Karpas-422 (cell line): ENCODE data around the gene PPP1CA. TPM values are rescaled to one million over a fixed set of nuclear protein-coding genes. Genes with fewer than 3 reads are reported as not detected.
A peak's percentile ranks its signal among the peaks of the same experiment; 100 is the strongest.

Source experiments
- DNase-seq: peaks from one replicate; pipeline ENCODE4 v3.0.0-alpha.2; 2015
- H2AFZ ChIP-seq: fragments of 200-600 bp; sonication (generic); 2 replicates; pipeline ENCODE4 v1.6.1; 2014; ENCODE audit warnings: antibody characterized with exemption, low read length, mixed read lengths
- H3K27ac ChIP-seq: fragments of 200-600 bp; sonication (generic); 2 replicates; pipeline ENCODE4 v1.5.1; 2014; ENCODE audit warnings: mild to moderate bottlenecking, low read length, moderate library complexity
- H3K27me3 ChIP-seq: fragments of 200-600 bp; sonication (generic); 2 replicates; pipeline ENCODE4 v1.6.1; 2014; ENCODE audit warnings: low read length, mixed read lengths
- H3K36me3 ChIP-seq: fragments of 200-600 bp; sonication (generic); 2 replicates; pipeline ENCODE4 v1.6.1; 2014; ENCODE audit warnings: low read length, mixed read lengths; ENCODE audit not compliant: insufficient read depth
- H3K4me1 ChIP-seq: fragments of 200-600 bp; sonication (generic); 2 replicates; pipeline ENCODE4 v1.6.1; 2014; ENCODE audit warnings: mild to moderate bottlenecking, low read length, mixed read lengths
- H3K4me2 ChIP-seq: fragments of 200-600 bp; sonication (generic); 2 replicates; pipeline ENCODE4 v1.6.1; 2014; ENCODE audit warnings: low read length, low read depth, mild to moderate bottlenecking; ENCODE audit not compliant: poor library complexity, severe bottlenecking
- H3K4me3 ChIP-seq: fragments of 200-600 bp; sonication (generic); 2 replicates; pipeline ENCODE4 v1.5.1; 2014; ENCODE audit warnings: mild to moderate bottlenecking, antibody characterized with exemption, low read length, mixed read lengths
- H3K79me2 ChIP-seq: fragments of 200-600 bp; sonication (generic); 2 replicates; pipeline ENCODE4 v1.6.1; 2014; ENCODE audit warnings: mild to moderate bottlenecking, low read length, mixed read lengths
- H3K9ac ChIP-seq: fragments of 200-600 bp; sonication (generic); 2 replicates; pipeline ENCODE4 v1.6.0; 2014; ENCODE audit warnings: low read length
- H3K9me2 ChIP-seq: fragments of 200-600 bp; sonication (generic), shearing (Covaris generic); replicated peaks from 2 replicates; pipeline ENCODE4 v1.6.0; 2014; ENCODE audit warnings: mild to moderate bottlenecking, low read length, moderate library complexity; ENCODE audit not compliant: insufficient read depth
- H3K9me3 ChIP-seq: fragments of 300-700, 200-600 bp; sonication (generic); 2 replicates; pipeline ENCODE4 v1.6.1; 2014; ENCODE audit warnings: low read length, mixed read lengths
- H4K20me1 ChIP-seq: fragments of 200-600 bp; sonication (generic); 2 replicates; pipeline ENCODE4 v1.6.1; 2014; ENCODE audit warnings: mild to moderate bottlenecking, antibody characterized with exemption, low read length, low read depth; ENCODE audit not compliant: insufficient read depth
- total RNA-seq: library from RNA; depleted of rRNA; stranded (reverse); fragments of >200 nt; shearing (Covaris generic); gene quantifications from 2 replicates; pipeline ENCODE4 v1.2.3, GENCODE V29; 2014; ENCODE audit warnings: low replicate concordance

Gene PPP1CA
- total RNA-seq, 1 experiment from 2014 or later = 218 TPM

GRCh38 chr11:67375320-67376055 lies 26.2 kb downstream of the PPP1CA start:
- Histone ChIP-seq H3K4me2 (no peak overlapping the region), H2AFZ (no peak overlapping the region), H3K9me2 (no peaks in the 10 kb centered on the region), H3K4me1 (peaks cover 37% of the 10 kb centered on the region), H3K36me3 (no peaks in the 10 kb centered on the region), H4K20me1 (peaks cover 4% of the 10 kb centered on the region; the same call in 1 of the 2 replicates), H3K79me2 (peaks cover 21% of the 10 kb centered on the region), H3K27me3 (no peaks in the 10 kb centered on the region), H3K4me3 (no peak overlapping the region), H3K9me3 (no peaks in the 10 kb centered on the region), H3K27ac (no peak overlapping the region), H3K9ac (no peak overlapping the region)
- DNase-seq = no peak

- no peaks in the 10 kb centered on the region for H3K36me3 ChIP-seq
- no peak overlapping the region for H3K27ac ChIP-seq
- H3K27me3 ChIP-seq = no peaks in the 10 kb centered on the region
- H3K9me2 ChIP-seq = no peaks in the 10 kb centered on the region
- H3K4me3 ChIP-seq = peak overlapping the region; percentile 91; the same call in 1 of the 2 replicates
- H3K4me2 ChIP-seq = peak overlapping the region; percentile 98
- peaks cover 27% of the 10 kb centered on the region for H3K79me2 ChIP-seq
- no peak overlapping the region for H2AFZ ChIP-seq
- H3K9ac ChIP-seq = peak overlapping the region; percentile 96
- no peaks in the 10 kb centered on the region for H3K9me3 ChIP-seq
- H3K4me1 ChIP-seq = peaks cover 44% of the 10 kb centered on the region
- H4K20me1 ChIP-seq = peaks cover 7% of the 10 kb centered on the region
- no peak for DNase-seq
These were observed 26.9 kb downstream of the PPP1CA start for GRCh38 chr11:67374571-67375281.

DNA sequence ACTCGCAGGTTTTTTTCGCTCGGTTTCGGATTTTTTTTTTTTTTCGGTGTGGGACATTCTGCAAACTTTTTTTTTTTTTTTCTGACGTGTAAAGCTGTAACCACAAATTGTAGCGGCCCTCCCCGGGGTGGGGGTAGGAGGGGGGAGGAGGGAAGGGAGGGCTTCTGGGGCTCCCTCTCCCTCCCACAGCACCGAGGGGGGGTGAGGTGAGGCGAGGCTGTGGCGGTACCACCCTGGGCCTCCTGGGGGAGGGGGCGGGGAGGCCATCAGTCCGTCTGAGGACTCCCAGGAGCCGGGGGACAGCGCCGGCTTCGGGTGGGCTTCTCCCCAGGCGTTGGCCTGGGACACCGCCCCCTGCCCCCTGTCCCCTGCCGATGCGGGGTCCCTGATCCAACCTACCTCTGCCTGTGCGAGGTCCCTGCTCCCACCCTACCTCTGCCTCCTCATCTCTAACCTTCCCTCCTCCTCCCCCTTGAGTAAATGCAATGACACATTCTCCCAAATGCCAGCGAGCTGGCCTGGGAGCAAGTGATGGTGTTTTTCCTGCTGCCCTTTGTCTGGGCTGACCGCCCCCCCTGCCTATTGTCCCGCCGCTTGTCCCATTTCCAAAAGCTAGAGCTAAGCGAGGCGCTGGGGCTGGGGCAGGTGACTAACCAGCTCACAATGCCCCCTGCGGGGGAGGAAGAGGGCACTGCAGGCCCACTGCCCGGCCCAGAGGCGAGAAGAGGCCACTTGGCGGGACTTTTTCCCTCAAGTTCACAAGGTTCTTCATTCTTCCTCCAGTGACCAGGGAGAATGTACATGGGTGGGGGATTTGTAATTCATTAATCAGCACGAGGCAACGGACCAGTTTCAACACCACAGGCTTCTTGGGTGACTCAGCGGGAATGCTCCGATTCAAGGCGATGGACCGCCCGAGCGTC lies 27.7 kb downstream of the PPP1CA start:
- Histone ChIP-seq H3K4me3 (peak overlapping the region; percentile 91), H3K4me2 (peak overlapping the region; percentile 98), H3K9ac (peak overlapping the region; percentile 96), H3K79me2 (peaks cover 34% of the 10 kb centered on the region), H3K4me1 (peaks cover 53% of the 10 kb centered on the region), H3K9me3 (no peaks in the 10 kb centered on the region), H3K27ac (peak overlapping the region; percentile 87), H4K20me1 (peaks cover 14% of the 10 kb centered on the region), H3K9me2 (no peaks in the 10 kb centered on the region), H2AFZ (peak overlapping the region; percentile 8; the same call in 1 of the 2 replicates), H3K27me3 (no peaks in the 10 kb centered on the region), H3K36me3 (no peaks in the 10 kb centered on the region)
- DNase-seq = peak; percentile 89

DNA sequence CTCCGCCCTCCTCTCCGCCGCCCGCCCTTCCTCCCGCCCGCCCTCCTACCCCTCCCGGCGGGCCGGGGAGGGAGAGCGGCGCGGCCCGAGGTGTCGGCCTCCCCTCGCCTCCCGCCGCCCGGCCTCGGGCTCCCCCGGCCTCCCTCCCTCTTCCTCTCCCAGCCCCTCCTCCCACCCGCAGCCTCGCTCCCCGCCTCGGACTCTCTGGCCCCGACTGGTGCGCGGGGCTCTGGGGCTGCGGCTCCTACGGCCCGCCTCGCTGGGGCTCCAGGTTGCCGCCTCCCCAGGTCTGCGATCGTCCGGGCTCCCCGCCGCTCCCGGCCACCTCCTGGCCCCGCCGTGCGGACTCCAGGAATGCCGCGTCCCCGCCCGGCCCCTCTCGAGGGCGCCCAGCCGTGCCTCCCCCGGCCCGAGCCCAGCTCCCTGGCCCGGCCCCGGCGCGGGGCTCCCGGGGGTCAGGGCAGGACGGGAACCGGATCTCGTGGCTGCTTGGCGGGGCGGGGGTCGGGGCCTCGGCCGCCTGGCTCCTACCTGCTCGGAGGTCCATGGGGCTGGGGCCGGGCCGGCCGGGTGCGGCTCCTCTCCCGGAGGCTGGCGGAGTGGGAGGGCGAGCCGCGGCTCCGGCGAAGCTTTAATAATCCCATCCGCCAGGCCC lies 28.5 kb downstream of the PPP1CA start, which contains the start of gene CLCF1:
Gene CLCF1, minus strand, starts transcription at position 606 of the 655 bp plus-strand sequence. Its CDS starts 59 bp downstream, at position 547.
- Histone ChIP-seq H2AFZ (peak within 1 kb of the TSS; percentile 8; the same call in 1 of the 2 replicates), H3K79me2 (peaks cover 38% of the 10 kb centered on the region), H3K36me3 (no peaks in the 10 kb centered on the region), H3K4me2 (peak within 1 kb of the TSS; percentile 98), H3K9ac (peak within 1 kb of the TSS; percentile 96), H3K27ac (peak within 1 kb of the TSS; percentile 87), H3K9me3 (no peaks in the 10 kb centered on the region), H3K4me1 (peaks cover 61% of the 10 kb centered on the region), H3K9me2 (no peaks in the 10 kb centered on the region), H3K4me3 (peak within 1 kb of the TSS; percentile 91), H3K27me3 (no peaks in the 10 kb centered on the region), H4K20me1 (peaks cover 14% of the 10 kb centered on the region)
- DNase-seq = peak; percentile 81

DNA sequence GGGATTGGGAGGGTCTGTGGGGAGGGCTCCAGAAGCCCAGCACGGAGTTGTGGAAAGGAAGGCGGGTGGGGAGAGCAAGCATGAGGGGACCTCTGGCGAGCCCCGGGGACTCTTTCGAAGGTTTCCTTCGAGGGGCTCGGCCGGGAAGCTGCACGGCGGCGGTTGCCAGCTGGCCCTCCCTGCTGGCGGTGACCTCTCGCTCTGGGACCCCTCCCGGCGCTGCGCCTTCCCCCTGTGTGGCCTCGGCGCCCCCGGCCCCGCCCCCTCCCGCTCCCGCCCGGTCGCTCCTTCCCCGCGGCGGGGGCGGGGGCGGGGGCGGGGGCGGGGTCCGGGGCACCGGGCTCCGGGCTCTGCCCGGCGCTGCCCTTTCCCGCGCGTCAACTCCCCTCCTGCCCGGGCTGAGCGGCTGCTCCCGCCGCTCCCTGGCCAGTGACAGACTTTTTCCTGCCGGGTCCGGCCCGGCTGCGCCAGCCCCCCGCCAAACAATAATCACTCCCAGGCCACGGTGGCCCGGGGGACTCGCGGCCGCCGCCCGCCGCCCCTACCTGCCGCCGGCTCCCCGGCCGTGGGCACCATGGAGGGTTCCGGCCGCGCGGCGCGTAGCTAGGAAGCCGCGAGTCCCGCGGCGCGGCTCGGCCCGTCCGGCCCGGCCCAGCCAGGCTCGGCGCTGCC lies 29.2 kb downstream of the PPP1CA start:
- H2AFZ ChIP-seq = no peak overlapping the region

GRCh38 chr11:67371911-67372320 lies 29.7 kb downstream of the PPP1CA start:
- Histone ChIP-seq H3K79me2 (peaks cover 44% of the 10 kb centered on the region), H3K4me3 (peak overlapping the region; percentile 70), H3K27ac (peak overlapping the region; percentile 74), H3K9me2 (no peaks in the 10 kb centered on the region), H3K4me2 (peak overlapping the region; percentile 84), H3K27me3 (no peaks in the 10 kb centered on the region), H3K9me3 (no peaks in the 10 kb centered on the region), H2AFZ (no peak overlapping the region), H4K20me1 (peaks cover 14% of the 10 kb centered on the region), H3K4me1 (peaks cover 73% of the 10 kb centered on the region), H3K9ac (peak overlapping the region; percentile 74), H3K36me3 (no peaks in the 10 kb centered on the region)
- DNase-seq = no peak

More for the DNA sequence above, 29.2 kb downstream of the PPP1CA start:
- Histone ChIP-seq H3K9me3 (no peaks in the 10 kb centered on the region), H3K4me1 (peaks cover 67% of the 10 kb centered on the region), H3K79me2 (peaks cover 44% of the 10 kb centered on the region), H3K9ac (peak overlapping the region; percentile 96), H3K4me3 (peak overlapping the region; percentile 91), H3K4me2 (peak overlapping the region; percentile 98), H3K27ac (peak overlapping the region; percentile 87), H3K9me2 (no peaks in the 10 kb centered on the region), H3K27me3 (no peaks in the 10 kb centered on the region), H3K36me3 (no peaks in the 10 kb centered on the region), H4K20me1 (peaks cover 14% of the 10 kb centered on the region)
- DNase-seq = no peak
